GM19025 (cell line): ENCODE measurements around the gene SETD1A.

Experiments used
- ATAC-seq: cut with Tn5 transposase; IDR thresholded peaks from one replicate; pipeline ENCODE4 v1.9.1; 2021; ENCODE audit warnings: mild to moderate bottlenecking, low read depth, moderate library complexity; ENCODE audit not compliant: unreplicated experiment

The SETD1A gene

DNA sequence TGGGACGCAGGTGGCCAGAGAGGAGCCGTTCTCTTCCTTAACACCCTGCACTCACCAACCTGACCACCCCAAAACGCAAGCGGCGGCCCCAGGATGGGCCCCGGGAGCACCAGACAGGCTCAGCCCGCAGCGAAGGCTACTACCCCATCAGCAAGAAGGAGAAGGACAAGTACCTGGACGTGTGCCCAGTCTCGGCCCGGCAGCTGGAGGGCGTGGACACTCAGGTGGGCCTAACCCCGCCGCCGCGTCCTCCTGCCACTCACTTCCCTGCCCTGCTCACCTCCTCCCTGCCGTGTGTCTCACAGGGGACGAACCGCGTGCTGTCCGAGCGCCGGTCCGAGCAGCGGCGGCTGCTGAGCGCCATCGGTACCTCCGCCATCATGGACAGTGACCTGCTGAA is 22.9 kb downstream of the SETD1A start:
- no peak for ATAC-seq

DNA sequence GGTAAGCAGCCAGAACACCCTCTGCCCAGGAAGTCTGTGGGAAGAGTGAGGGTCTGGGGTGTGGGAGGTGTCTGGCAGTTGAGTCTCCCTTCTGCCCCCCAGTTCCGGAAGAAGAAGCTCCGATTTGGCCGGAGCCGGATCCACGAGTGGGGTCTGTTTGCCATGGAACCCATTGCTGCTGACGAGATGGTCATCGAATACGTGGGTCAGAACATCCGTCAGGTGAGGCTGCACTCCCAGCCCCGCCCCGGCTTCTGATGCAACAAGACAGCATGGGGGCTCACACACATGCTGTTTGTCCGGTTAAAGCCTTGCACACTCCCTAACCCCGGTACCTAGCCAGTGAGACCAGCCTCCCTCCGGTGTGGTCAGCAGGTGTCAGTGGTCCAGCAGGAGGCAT is 23.4 kb downstream of the SETD1A start:
- ATAC-seq, result no peak

DNA sequence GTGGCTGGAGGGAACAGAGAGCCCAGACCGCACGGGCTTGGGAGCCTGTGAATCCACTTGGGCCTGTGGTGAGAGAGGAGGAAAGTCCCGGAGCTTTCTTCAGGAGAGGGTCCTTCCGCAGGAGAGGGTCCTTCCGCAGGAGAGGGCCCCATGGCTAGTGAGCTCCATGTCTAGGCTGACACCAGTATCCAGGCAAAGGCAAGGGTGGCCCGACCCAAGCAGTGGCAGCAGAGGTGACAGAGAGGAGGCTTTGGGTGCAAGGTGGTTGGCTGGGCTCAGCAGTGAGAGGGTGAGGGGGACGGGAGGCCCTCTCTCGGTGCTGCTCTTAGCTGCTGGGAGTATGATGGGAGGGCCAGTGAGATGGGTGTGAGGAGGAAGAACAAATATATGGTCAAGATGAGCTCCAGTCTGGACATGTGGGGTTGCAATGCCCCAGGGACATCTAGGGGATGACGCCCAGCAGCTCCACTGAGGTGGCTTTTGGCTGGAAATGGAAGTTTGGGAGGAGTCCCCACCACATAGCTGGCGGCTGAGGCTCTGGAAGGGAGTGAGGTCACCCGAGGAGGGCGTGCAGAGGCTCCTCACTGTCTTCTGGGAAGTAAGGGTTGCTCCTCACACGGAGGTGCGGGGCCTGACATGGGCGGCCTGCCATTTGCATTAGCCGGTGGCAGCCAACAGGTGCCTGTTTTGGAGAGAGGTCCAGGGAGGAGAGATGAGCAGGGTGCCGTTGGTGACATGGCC is 25.2 kb downstream of the SETD1A start:
- no peak for ATAC-seq

DNA sequence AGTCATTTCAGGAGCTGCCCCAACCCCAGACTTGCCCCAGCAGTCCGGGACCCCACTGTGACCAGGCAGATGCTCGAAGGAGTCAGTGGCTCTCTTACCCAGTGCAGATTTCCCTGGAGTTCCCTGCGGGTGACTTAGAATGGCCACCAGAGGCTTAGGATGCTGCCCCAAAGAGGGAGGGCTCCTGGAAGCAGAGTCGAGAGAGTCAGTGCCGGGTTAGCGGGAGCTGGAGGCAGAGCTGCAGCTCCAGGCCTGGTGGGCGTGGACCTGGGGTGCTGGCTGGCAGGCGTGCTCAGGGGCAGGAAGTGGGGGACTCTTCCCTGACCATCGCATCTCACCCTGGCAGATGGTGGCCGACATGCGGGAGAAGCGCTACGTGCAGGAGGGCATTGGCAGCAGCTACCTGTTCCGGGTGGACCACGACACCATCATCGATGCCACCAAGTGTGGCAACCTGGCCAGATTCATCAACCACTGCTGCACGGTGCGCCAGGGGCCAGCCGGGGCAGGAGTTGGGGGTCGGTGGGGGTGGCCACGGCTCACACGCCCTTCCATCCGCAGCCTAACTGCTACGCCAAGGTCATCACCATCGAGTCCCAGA is 25.8 kb downstream of the SETD1A start:
- ATAC-seq, result no peak

DNA sequence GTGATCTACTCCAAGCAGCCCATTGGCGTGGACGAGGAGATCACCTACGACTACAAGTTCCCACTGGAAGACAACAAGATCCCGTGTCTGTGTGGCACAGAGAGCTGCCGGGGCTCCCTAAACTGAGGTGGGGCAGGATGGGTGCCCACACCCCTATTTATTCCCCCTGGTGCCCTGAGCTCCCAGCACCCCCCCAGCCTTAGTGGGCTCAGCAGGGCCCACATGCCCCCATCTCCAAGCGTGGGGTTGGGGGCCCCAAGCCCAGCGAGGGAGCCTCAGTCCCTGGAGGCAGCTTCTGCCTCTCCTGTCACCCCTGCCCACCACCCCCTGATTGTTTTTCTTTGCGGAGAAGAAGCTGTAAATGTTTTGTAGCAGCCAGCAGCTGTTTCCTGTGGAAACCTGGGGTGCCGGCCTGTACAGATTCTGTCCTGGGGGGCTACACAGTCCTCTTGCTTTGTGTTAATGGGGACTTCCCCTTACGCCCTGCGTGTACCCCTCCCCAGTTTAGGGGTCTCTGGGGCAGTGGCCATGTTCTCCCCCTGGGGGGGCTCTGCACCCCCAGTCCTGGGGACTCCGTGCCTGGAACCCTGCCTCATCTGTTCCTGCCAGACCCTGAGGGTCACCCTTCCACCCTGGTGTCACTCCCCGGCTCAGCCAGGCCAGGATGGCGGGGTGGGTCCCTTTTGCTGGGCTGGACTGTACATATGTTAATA is 26.5 kb downstream of the SETD1A start:
- no peak for ATAC-seq

GRCh38 chr16:30984669-30985400 is 27.3 kb downstream of the SETD1A start, which contains the start of gene HSD3B7:
HSD3B7 (plus strand) TSS chr16:30985207; CDS start chr16:30985659, 452 bp downstream.
- ATAC-seq, result no peak

DNA sequence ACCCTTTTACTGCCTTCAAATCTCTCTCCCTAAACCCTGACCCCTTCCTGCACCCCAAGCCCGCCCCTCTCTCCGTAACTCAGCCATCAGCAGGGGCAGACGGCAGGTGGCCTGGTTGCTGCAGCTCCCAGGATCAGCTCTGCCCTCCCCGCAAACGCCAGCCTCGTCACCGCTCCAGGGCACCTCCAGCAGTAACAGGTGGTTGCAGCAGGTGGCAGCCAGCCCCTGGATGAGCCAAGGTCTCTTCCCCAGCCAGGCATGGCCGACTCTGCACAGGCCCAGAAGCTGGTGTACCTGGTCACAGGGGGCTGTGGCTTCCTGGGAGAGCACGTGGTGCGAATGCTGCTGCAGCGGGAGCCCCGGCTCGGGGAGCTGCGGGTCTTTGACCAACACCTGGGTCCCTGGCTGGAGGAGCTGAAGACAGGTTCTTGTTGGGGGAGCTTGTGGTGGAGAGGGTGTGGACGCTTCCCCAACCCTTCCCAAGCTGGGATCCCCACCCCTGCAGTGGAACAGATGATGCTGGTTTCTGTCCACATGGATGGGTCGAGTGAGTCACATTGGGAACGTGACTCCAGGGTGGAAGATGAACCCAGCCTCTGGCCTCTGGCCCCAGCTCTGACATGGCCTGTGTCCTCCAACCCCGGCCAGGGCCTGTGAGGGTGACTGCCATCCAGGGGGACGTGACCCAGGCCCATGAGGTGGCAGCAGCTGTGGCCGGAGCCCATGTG is 28.0 kb downstream of the SETD1A start:
- no peak for ATAC-seq

DNA sequence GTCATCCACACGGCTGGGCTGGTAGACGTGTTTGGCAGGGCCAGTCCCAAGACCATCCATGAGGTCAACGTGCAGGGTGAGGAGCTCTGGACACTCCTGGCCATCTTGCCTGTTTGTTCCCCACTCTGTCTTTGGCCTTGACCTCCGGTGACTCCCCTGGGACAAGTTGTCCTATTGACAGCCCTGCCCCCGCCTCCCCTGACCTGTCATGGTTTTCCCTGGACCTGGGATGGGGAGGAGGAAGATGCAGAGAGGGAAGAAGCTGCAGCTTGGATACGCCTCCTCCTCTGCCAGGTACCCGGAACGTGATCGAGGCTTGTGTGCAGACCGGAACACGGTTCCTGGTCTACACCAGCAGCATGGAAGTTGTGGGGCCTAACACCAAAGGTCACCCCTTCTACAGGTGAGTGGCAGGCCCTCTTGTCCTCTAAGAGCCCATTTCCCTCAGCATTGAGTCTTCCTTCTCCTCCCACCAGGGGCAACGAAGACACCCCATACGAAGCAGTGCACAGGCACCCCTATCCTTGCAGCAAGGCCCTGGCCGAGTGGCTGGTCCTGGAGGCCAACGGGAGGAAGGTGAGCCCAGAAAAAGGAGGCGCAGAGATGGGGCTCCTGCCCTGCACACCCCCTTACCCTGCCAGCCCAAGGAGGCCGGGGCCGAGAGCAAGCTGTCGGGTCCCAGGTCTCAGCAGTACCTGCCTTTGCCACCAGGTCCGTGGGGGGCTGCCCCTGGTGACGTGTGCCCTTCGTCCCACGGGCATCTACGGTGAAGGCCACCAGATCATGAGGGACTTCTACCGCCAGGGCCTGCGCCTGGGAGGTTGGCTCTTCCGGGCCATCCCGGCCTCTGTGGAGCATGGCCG is 28.8 kb downstream of the SETD1A start:
- ATAC-seq, result no peak

DNA sequence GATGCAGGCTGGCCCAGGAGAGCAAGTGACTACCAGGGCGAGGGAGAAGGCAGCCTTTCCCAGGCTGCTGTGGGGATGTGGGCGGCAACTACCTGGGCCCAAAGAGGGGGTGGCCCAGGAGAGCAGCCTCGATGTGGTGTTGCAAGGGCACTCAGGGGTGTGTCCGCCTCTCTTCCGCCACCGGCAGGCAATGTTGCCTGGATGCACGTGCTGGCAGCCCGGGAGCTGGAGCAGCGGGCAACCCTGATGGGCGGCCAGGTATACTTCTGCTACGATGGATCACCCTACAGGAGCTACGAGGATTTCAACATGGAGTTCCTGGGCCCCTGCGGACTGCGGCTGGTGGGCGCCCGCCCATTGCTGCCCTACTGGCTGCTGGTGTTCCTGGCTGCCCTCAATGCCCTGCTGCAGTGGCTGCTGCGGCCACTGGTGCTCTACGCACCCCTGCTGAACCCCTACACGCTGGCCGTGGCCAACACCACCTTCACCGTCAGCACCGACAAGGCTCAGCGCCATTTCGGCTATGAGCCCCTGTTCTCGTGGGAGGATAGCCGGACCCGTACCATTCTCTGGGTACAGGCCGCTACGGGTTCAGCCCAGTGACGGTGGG is 30.1 kb downstream of the SETD1A start:
- no peak for ATAC-seq

DNA sequence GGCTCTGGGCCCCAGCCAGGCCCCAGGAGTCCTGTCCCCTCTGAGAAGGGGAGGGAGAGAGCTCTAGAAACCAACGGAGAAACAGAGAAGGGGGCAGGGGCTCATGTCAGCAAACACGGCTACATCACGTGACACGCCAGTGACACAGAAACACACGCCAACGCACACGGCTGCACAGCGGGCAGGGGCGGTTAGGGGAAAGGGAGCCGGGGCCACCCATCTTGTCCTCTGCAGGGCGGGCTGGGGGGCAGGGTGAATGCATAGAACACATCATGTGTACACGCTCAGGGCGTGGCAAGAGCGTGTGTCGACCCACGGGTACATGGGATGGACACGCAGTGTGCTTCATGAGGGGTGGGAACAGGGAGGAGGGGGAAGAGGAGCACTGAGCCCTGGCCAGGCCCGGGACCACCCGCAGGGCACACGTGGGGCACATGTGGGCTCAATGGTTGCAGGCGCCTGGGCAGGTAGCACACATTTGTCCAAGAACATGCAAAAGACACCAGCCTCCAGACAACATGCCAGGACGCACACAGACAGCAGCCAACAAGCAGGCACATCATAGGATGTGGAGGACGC is 32.0 kb downstream of the SETD1A start:
- no peak for ATAC-seq

DNA sequence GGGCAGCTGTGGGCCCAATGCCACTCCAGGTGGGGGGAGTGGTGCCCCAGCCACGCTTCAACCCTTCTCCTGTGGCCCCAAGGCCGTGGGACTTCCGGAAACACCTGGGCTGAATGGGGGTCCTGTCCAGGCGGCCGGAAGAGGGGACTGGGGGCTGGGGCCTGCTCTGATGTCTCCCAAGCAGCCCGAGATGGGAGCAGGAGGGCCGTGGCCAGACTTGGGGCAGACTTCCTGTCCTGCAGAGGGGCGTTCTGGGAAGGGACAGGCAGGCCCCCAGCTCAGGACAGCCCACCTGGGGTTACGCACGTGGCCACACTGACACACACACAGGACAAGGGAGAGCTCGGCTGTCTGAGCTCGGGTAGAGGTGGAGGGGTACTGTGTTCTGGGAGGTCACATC is 32.6 kb downstream of the SETD1A start:
- no peak for ATAC-seq

- ATAC-seq, result no peak
Measured at GRCh38 chr16:30991052-30991451, 33.5 kb downstream of the SETD1A start.

GRCh38 chr16:30992276-30992780 is 34.8 kb downstream of the SETD1A start:
- no peak for ATAC-seq

DNA sequence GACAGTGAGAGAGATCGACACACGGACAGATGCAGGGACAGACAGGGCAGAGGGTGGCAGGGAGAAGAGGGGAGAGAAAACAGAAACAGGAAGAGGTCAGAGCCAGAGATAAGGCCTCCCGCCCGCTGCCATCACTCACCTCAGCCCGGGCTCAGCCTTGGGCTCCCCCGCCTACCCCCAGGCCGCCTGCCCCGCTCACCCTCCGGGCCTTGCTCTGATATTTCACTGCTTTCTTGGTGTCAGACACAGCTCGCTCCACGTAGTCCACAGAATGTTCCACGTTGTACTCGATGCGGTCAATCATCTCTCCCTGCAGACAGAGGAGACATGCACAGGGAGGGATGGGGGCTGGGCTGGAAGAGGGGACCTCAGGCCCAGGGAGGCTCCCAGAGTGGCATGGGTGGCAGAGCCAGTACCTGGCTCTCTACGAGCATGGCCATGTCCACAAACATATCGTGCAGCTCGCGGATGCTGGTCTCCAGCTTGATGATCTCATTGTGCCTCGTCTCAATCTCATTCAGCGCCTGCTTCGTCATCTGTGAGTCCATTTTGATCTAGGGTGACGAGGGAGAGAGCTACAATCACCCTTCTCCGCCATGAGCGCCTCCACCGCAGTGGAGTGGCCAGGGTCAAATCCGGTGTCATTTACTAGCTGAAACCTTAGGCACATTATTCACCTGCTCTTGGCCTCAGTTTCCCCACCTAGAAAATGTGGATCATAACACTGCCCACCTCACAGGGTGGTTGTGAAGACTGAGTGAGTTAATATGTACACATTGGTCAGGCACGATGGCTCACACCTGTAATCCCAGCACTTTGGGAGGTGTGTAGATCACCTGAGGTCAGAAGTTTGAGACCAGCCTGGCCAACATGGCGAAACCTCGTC is 35.6 kb downstream of the SETD1A start:
- no peak for ATAC-seq

DNA sequence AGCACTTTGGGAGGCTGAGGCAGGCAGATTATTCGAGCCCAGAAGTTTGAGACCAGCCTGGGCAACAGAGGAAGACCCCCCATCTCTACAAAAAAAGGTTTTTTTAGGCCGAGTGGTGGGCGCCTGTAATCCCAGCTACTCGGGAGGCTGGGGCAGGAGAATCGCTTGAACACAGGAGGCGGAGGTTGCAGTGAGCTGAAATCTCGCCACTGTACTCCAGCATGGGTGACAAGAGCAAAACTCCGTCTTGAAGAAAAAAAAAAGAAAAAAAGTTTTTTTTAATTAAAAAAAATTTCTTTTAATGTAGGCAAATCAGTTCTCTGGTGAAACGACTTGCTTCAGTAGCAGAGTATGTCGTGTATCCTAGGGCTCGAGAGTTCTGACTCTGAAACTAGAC is 38.4 kb downstream of the SETD1A start:
- no peak for ATAC-seq

- ATAC-seq, result peak; percentile 5
Measured at GRCh38 chr16:30996324-30996984, 38.9 kb downstream of the SETD1A start.
